Activated CD4-positive, alpha-beta T cell treated with anti-CD3 and anti-CD28 coated beads for 1 hour (primary cell): ENCODE results near the gene TMEM151A.
"Not testable (repeated sequence)": the region's sequence is repeated elsewhere in the genome, so short reads cannot be mapped to it uniquely, and the experiment has no call there.

Source experiments
- DNase-seq: peaks from one replicate; pipeline ENCODE4 v3.0.0-alpha.2; 2020

The TMEM151A gene

GRCh38 chr11:66291706-66292542 is at the start of gene TMEM151A:
TMEM151A (plus strand) TSS chr11:66291894; CDS start chr11:66292014, 120 bp downstream.
- no peak for DNase-seq

- no peak for DNase-seq
Observed at GRCh38 chr11:66242095-66242765, 49.5 kb upstream of the TMEM151A start.

GRCh38 chr11:66243782-66244535 is 47.7 kb upstream of the TMEM151A start:
- DNase-seq = no peak

DNA sequence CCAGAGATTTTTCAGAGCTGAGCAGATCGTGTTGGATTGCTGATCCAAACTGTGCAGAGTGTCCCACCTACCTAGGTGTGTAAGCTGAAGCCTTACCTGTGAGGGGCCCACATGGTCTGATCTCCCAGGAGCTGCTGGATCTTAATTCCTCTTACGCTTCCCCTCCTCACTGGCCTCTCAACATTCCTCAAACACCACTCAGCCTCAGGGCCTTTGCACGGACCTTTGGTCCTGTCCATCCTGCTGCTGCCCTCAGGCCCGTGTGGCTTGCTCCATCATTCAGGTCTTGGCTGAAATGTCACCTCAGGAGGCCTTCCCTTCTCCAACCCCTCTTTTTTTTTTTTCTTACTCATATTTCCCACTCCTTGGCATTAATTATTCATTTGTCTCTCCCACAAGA is 44.4 kb upstream of the TMEM151A start:
- DNase-seq = no peak

GRCh38 chr11:66247801-66248200 is 43.9 kb upstream of the TMEM151A start:
- no peak for DNase-seq

- DNase-seq = no peak
Observed at GRCh38 chr11:66248903-66249302, 42.8 kb upstream of the TMEM151A start.

- no peak for DNase-seq
Observed at GRCh38 chr11:66251809-66252208, 39.9 kb upstream of the TMEM151A start.

DNA sequence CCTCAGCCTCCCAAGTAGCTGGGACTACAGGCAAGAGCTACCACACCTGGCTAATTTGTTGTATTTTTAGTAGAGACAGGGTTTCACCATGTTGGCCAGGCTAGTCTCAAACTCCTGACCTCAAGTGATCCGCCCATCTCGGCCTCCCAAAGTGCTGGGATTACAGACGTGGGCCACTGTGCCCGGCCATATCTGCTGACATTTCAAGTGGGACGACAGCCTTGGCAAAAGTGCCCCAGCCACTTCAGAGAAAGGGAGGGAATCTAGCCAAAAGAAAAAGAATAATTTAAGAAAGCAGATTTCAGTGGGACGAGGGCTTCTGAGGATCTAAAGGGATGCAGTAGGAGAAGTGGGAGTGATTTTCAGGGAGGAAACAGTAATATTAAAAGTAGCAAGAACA is 38.6 kb upstream of the TMEM151A start:
- not testable (repeated sequence) for DNase-seq

DNA sequence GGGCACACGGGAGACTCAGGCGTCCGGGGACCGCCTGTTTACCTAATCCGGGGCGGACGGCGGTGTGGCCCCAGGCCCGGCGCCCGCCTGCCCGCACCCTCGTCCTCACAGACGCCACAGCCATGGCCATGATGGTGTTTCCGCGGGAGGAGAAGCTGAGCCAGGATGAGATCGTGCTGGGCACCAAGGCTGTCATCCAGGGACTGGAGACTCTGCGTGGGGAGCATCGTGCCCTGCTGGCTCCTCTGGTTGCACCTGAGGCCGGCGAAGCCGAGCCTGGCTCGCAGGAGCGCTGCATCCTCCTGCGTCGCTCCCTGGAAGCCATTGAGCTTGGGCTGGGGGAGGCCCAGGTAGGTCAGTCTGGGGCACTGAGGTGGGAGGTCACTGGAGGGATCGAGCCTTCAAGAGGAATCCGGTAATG is 33.2 kb upstream of the TMEM151A start:
- DNase-seq = no peak

DNA sequence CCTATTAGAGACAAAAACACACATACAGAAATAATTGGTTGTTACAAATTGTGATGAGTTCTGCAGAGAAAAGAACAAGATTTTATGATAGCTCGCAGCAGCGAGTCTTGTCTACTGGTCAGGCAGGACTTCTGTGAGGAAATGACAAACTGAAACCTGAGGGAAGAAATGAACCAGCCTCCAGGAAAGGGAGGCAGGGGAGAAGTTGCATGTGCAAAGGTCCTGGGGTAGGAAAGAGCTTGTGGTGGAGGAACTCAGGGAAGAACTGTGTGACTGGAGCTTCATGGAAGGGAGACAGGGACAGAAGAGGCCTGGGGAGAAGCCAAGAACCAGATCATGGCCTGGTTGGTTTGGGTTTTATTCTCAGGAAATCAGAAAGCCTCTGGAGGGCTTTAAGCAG is 32.5 kb upstream of the TMEM151A start:
- no peak for DNase-seq

DNA sequence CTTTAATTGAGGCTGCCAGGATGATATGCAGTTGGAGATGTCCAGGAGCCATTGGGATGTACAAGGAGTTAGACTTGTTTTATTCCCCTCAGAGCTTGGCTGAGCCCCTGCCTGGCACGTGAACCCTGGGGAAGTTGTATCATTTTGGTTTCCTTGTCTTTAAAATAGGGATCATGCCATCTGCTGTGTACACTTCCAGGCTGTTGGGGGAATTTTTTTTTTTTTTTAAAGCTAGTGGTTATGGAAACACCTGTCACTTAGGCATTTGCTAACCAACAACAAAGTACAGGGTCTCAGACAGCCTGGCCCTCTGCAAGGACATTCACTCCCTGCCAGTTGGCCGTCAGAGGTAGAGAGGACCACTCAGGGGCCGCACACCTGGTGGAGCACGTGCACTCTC is 31.7 kb upstream of the TMEM151A start:
- DNase-seq = no peak

GRCh38 chr11:66261578-66261977 is 30.1 kb upstream of the TMEM151A start:
- no peak for DNase-seq

- DNase-seq = no peak
Observed at GRCh38 chr11:66262191-66262590, 29.5 kb upstream of the TMEM151A start.

DNA sequence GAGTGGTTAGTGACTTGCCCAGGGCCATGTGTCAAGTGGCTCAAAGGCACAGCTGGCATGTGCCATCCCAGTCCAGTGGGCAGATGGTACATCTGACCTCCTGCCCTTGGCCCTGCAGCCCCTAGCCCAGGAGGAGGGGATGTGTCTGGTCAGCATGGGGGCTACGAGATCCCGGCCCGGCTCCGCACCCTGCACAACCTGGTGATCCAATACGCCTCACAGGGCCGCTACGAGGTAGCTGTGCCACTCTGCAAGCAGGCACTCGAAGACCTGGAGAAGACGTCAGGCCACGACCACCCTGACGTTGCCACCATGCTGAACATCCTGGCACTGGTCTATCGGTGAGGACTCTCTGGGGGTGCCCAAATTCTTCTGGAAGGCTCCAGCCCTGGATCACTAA is 29.0 kb upstream of the TMEM151A start:
- no peak for DNase-seq

DNA sequence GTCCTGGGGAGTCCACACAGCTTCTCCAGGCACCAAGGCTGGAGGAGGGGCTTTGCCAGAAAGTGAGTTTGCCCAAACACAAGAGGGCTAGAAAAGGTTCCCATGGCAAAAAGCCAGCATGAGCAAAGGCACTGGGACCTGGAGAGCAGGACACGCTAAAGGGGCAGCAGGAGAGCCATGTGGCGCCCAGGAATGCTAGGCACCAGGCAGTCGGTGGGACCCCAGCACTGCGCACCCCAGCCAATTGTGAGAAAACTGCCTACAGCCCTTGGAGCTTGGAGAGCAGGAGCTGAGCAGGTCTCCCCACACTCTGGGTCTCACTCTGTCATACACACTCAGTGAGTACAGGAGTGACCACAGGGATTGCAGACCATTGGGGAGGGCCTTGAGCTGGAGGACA is 28.5 kb upstream of the TMEM151A start:
- DNase-seq = no peak

GRCh38 chr11:66263785-66264184 is 27.9 kb upstream of the TMEM151A start:
- no peak for DNase-seq

DNA sequence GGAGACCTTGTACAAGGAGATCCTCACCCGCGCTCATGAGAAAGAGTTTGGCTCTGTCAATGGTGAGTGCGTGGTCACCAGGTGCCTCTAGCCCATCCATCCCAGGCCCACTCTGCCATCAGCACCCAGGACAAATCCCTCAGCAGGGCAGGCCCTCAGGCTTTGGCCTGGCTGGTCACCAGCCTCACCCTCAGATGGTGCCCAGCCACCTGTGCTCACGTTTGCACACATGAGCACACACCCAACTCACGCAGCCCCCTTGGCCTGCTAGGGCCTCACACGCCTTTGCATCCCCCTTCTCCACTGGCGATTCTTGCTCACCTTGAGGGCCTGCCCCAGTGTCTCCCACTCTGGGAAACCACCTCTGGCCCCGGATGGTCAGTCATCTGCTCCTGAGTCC is 27.3 kb upstream of the TMEM151A start:
- no peak for DNase-seq

DNA sequence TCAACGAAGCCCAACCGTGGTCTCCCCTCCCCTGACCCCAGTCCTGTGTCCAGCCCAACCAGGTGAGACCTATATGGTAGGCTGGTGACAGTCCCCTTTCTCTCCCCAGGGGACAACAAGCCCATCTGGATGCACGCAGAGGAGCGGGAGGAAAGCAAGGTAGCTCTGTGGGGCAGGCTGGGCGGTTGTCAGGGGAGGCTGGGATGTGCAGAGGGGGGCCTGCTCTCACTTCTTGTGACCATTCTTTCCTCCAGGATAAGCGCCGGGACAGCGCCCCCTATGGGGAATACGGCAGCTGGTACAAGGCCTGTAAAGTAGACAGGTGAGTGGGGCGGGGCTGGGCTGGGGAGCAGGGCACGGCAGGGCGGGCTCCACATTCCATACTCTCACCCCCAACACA is 26.8 kb upstream of the TMEM151A start:
- no peak for DNase-seq

DNA sequence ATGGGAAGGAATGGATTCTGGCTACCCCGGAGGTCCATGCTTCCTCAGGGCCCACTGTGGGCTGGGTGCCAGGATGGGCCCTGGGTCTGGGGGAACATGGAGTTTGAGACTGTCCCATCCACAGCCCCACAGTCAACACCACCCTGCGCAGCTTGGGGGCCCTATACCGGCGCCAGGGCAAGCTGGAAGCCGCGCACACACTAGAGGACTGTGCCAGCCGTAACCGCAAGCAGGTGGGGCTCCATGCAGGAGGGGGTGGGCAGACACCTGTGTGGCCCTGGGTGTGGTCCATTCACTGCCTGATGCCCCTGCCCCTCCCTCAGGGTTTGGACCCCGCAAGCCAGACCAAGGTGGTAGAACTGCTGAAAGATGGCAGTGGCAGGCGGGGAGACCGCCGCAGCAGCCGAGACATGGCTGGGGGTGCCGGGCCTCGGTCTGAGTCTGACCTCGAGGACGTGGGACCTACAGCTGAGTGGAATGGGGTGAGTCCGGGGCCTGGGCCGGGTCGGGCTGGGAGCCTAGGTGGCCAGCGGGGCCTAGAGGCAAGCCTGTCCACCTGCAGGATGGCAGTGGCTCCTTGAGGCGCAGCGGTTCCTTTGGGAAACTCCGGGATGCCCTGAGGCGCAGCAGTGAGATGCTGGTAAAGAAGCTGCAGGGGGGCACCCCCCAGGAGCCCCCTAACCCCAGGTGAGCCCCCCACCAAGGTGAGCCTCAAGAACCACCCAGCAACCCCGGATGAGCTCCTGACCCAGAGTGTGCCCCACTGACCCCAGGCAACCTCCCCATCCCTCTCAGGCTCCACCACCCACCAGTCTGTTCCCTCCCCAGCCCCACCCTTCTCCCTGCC is 25.9 kb upstream of the TMEM151A start:
- no peak for DNase-seq

DNA sequence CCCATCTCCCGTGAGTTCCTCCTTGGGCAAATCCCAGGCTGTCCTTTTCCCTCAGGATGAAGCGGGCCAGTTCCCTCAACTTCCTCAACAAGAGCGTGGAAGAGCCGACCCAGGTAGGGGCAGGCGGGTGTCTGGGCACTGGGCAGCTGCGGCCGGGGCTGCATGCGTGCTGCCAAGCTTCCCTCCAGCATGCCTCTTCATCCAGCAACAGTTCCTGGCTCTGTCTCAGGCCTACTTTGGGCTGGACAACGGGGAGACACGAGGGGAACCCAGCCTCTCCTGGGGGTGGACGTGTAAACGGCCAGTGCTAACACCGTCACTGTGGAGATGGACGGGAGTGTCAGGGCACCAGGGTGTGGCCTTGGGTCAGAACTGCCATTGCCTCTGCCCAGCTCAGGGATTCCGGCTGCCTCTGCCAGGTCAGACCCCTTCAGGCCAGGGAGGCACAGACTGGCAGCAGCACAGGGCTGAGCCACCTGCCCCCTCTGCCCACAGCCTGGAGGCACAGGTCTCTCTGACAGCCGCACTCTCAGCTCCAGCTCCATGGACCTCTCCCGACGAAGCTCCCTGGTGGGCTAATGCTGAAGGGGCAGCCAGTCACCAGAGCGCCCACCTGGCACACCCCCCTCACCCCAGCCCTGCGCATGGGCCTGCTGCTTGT is 25.2 kb upstream of the TMEM151A start:
- DNase-seq = no peak

DNA sequence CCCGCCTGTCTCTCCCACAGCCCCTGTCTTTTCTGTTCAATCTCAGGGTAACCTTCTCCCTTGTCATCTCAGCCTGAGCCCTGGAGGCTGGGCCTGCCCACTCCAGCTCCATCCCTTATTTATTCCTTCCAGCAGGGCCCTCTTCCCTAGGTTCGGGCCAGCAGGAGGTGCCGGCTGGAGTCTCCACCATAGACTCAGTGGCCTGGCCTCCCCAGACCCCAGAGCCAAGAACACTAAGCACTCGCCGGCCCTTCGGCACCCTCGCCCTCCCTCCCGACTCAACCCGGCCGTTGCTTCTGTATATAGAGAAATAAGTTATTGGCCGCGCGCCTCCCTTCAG is 24.7 kb upstream of the TMEM151A start:
- no peak for DNase-seq
